Stimulated activated CD8-positive, alpha-beta memory T cell treated with anti-CD3 and anti-CD28 coated beads, Interleukin-7, amount 100 ng/mL, for 1 hour (primary cell): ENCODE data around the gene LRP2.
"Not testable (repeated sequence)": the region's sequence is repeated elsewhere in the genome, so short reads cannot be mapped to it uniquely, and the experiment has no call there.

Experiments
- DNase-seq, 2 donors: peaks; one replicate each; pipeline ENCODE4 v3.0.0-alpha.2; 2020; ENCODE audit warnings: low read depth in 2 of 2

The LRP2 gene

DNA sequence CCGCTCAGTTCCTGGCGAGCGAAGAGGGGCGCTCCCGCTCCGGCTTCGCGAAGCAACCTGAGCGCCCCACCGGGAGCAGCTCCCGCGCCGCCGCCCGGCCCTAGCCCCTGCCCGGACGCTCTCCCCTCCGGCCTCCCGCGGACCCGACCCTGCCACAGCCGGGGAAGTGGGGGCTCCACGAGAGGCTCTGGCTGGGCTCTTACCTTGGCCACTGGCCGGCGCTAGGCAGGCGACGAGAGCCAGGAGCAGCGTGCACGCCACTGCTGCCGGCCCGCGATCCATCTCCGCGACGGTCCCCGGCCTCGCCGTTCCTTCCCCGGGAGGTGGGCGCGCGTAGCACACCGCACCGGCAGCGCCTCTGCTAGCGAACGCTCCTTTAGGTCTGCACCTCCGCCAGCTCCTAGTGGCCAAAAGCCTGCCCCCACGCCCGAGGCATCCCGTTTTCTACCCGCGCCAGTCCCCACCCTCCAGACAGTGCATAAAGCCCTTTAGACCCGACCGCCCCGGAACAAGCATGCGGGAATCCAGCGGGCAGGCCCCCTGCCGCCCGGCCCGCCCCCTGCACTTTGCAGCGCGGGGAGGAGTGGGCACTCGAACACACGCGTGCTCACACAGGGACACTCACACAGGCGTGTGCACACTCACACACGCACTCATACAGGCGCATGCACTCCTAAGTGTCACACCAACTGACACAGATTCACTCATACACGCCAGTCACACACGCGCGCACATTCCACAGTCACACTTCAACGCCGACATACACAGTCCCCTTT lies at the start of gene LRP2:
Gene LRP2 (minus strand): TSS at position 417 of the 776 bp plus-strand sequence. CDS start 135 bp downstream, at position 282.
- DNase-seq: no peak

DNA sequence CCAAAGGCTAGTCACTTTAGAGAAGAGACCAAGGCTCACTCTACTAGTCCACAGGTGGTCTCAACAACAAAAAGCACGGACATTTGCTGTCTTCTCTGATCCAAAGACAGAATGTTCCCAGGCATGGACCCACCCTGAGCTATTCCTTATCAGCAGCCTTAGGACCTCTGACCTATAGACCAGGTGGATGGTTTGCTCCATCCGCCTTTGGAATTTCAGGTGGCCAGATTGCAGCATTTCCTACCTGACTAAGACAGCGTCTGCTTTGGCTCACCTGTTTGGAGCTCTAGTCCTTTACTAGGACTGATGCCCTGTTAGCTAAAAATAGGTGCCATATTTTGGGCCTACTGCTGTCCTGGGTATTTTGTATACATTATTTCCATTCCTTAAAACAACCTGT lies 44.6 kb upstream of the LRP2 start:
- no peak for DNase-seq

DNA sequence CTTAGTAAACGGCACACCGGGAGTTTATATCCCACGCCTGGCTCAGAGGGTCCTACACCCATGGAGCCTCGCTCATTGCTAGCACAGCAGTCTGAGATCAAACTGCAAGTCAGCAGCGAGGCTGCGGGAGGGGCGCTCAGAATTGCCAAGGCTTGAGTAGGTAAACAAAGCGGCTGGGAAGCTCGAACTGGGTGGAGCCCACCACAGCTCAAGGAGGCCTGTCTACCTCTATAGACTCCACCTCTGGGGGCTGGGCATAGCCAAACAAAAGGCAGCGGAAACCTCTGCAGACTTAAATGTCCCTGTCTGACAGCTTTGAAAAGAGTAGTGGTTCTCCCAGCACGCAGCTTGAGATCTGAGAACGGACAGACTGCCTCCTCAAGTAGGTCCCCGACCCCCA lies 37.2 kb upstream of the LRP2 start:
- DNase-seq: not testable (repeated sequence)

DNA sequence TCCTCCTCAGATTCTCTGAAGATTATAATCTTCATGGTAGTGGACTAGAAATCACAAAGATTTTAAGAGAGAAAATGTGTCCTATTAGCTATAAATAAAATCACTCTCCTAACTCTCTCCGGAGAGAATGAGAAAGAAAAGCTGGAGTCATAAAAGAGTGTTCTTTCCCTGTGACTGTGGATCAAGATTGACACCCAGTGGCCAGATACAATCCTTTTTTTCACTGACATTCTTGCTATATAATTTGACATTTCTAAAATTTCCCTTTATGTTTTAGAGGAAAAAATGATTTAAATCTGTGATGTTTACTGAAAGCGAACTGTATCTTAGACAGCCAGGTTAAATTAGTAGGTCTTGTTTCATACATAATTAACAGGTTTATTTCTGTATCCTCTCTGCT lies 35.4 kb upstream of the LRP2 start:
- no peak for DNase-seq

DNA sequence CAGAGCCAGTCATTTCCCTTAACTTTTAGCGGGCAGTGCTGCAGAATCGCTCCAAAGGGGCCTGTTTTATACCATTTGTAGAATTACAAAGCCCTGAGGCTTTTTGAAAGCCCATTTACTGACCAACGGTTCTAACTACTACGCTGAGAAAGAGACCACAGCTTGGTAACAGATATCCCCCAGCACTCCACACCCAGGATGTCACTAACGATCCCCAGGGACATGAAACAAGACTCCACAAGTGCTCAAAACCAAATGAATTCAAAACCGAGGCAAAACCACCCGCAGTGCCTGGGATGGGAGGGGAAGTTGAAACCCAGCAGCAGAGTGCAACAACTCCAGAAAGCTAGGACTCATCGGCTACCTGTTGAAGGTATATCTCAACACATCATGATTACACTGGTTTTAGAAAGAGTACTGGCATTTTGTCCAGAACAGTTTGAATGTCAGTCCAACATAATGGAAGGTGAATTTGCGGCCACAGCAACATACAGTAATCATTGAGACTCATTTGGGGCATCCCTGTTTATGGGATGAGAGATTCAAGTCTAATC lies 33.6 kb upstream of the LRP2 start:
- no peak for DNase-seq

DNA sequence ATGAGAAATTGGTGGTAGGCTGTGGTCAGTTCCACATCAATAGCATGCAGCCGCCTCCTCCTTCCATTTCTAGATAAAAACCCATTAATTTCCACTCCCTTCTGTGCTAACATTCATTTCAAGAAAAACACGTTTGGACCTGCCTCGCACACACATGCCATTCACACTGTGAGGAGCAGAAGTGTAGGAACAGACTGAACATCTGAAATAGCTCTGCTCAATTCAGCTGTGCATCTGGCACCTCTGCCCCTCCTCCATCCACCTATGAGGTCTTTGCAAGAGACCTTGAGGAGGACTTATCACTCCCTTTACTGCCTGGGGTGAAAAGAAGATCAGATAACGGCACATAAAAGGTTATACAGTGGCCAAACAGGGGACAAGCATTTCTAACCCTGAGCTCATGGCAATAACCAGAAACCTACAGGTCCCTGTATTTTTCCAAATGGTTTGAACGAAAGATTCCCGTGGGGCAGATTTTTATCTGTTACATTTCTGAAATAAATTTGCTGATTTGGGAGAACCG lies 30.8 kb upstream of the LRP2 start:
- DNase-seq: no peak

DNA sequence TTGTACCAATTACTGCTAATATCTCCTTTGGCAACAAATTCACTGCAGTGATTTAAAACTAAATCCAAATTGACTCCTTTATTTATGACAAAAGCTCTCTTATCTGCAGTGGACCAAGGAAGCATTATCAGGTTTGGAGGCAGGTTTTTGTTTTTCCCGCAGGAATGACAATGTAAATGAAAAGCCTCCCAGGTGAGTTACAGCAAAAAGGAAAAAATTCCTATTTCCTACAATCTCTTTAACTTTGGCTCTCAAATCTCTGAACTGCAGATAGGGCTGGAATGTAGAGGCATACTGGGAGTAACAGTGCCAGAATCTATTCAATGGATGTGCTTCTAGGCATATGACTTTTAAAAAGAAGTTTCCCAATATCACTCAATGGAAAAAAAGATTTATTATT lies 28.9 kb upstream of the LRP2 start:
- DNase-seq: no peak

DNA sequence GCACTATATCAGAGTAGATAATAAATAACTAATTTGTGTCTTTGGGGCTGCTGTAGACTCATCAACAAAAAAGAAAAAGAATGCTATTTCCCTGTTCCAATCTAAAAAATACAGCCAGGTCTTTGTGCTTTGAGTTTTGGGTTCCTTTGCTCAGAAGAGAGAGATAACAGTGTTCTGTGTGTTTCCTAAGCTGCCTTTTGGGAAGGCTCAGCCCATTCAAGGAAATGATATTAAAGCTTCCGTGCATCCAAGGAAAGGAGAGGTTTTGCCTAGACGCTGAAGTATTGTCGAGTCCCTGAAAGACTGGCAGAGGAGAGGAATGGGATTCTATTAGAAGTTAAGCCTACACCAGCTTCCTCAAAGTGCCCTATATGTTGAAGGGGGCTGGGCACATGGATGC lies 25.8 kb upstream of the LRP2 start:
- no peak for DNase-seq

DNA sequence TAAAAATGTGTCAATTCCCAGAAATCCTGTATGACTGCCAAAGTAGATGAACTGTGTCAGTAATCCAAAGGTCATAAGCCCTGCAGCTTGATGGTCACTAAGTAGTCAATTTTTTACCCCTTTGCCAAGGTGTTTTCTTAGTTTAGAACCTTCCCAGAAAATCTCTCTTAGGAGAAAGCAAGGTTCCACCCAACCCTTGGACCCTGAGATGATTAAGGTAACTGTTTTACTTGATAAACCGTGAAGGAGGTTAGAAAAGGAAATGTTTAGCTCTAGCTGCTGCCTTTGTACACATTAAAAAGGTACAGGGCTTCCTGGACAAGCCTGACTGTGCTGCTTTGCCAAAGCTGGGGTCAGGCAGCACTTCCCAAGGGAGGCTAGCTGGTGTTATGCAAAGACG lies 24.4 kb upstream of the LRP2 start:
- DNase-seq: no peak

DNA sequence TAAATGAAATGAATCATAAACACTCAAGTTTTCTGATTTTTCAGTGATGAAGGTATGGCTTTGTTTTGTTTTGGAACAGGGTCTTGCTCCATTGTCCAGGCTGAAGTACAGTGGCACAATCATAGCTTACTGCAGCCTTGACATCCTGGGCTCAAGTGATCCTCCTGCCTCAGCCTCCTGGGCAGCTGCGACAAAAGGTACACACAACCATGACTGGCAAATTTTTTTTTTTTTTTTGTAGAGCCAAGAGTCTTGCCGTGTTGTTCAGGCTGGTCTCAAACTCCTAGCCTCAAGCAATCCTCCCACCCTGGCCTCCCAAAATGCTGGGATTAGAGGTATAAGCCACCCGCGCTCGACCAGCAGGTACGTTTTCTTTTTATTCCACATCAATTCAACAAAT lies 22.5 kb upstream of the LRP2 start:
- no peak for DNase-seq

DNA sequence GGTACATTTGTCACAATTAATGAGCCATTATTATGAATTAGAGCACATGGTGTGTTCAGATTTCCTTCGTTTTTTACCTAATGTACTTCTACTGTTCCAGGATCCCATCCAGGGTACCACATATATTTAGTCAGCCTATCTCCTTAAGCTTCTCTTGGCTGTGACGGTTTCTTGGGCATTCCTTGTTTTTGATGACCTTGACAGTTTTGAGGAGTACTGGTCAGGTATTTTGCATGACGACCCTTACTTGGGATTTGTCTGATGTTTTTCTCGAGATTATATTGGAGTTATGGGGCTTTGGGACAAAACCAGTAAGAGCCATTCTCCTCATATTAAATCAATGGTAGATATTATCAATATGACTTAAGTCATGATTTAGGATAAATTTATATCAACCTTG lies 10.2 kb upstream of the LRP2 start:
- DNase-seq: no peak

DNA sequence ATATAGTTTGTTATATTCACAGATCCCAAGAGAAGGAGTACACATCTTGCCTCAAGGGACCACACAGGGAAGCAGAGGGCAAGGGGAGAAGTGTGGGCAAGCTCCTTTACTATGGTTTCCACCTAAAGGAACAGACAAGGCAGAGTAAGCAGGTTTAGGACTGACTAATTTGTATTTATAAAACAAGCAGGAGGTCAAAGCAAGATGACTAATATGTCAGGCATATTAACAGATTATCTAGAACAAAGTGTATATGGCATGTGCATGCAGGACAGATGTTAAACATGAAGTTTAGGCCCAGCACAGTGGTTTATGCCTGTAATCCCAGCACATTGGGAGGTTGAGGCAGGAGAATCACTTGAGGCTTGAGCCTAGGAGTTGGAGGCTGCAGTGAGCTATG lies 3.7 kb upstream of the LRP2 start:
- no peak for DNase-seq

DNA sequence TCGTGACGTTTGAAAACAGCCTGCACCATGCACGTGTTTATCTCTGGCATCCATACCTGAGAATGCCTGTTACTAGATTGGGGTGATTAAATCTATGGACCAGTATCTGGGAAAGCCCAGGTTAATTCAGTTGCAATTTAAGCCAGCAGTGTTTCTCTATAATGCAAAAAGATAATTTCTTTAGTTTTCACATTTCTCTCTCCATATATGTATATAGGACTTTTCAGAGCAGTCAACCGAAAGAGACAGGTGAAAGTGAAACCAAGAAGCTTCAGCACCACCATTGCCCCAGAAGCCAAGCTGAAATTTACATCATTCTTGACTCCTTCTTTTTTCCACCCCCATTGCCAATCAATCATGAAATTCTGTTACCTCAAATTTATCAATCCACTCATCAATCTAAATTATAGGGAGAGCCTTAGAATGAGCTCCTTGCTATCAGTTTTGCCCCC lies 2.7 kb upstream of the LRP2 start:
- no peak for DNase-seq

DNA sequence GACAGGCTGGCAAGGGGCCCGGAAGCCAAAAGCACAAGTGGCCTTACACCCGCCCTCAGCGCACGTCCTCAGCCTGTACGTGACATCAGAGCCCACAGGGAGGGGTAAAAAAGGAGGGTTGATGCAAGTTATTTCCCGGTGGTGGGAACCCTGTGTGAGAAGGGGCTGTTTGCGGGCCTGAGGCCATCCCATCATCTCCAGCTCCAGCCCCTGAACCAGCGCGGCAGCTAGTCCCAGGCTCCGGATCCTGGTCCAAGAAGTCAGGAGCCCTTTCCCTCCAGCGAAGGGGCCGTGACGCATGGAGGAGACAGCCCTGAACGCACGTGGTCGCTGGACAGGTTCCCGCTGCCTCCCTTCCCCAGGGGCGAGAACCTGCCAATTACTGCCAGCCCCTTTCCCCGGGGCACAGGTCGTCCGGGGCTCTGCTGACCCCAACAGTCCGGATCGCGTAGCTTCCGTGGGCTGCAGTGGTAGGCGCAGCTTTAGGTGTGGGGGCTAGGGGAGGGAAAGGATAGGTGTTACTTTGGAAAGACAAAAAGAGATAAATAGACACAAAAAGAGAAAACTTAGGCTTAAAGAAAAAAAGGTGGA lies 1.3 kb upstream of the LRP2 start:
- DNase-seq: no peak

DNA sequence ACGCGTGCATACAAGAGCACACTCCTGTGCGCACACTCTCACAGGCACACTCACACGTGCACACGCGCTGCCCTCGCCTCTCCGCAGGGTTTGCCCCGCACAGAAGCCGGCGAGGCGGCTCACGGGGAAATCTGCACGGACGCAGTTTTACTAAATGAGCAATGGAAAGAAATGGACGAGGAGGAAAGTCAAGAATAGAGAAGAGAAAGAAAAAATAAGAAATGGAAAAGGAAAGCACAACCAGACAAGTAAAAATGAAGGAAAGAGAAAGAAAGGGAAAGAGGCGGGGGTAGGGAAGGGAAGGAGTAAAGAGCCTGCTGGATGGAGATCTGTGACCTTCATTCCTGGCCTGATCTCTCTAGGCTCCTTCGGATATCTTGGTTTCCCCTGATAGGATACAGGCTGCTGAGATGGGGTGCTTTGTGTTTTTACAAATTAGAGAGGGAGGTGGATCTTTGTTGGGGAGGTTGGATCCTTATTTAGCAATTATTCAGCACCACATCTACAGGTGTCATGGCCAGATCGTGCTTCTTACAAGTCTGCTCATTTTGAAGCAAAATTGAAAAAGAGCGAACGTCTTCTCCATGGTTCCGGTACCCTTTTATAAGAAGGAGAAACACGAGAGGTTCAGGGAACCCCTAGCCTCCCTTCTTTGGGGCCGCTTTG lies 693 bp upstream of the LRP2 start:
- DNase-seq: no peak

DNA sequence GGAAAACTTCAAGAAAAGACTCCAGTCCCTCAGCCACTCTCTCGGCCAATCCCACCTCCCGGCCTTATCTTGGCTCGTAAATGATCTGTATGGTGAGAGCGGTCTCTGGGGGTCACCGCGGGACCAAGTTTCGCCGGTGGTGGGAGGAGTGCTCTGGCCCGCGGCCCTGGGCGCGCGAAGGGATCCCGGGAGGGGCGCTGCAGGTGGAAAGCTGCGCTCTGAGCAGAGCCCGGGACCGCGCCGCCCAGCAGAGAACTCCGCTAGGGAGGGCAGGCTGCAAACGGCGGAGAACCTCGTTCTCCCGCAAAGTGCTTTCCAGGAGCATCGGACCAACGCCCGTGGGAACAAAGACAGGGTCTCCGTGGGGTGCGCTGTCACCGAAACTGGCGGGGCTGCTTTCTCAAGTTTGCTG lies 622 bp downstream of the LRP2 start:
- no peak for DNase-seq

DNA sequence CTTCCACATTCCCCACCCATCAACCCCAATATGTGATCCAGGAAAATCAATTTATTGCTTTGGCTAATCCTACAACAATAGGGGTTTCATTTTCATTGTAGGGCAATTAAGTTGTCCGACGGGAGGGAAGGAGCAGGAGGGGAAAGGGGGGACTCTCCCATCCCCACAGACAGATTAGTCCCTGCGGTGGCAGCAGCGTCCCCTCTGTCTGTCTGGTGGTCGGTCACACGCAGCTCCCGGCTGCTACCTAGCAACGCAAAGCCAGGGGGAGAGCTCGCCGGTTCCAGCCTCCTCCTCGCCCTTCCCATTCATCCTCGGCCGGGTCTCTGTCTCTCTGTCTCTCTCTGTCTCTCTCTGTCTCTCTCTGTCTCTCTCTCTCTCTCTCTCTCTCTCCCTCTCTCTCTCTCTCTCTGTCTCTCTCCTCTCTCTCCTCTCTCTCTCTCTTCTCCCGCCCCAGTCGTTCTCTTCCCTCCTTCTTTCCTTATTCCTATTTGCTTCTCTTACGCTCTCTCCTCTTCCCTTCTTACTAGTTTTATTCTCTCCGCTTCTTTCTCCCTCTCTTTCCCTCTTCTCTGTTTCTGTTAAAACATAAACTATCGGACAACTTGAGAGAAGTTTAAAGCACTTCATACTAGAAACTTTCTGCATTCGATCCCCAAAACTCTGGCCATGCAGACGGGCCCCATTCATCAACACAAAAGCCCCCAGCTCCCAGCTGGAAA lies 1.2 kb downstream of the LRP2 start:
- no peak for DNase-seq

DNA sequence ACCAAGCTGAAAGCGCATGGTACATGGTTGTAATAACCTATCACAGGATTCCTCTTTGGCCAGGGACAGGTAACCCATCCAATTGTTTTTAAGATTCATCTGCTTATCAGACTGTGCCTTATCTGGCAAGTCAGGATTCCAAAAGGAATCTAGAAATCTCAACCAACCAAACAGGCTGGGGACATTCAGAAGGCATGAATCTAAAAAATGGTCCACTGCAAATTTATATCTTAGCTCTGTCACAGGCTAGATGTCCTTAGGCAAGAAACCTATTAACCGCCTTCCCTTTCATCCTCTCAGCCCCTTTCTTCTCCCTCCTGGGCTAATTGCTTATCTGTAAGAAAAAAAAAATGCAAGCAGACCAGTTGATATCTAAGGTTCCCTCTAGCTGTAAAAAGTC lies 4.3 kb downstream of the LRP2 start:
- DNase-seq: no peak

DNA sequence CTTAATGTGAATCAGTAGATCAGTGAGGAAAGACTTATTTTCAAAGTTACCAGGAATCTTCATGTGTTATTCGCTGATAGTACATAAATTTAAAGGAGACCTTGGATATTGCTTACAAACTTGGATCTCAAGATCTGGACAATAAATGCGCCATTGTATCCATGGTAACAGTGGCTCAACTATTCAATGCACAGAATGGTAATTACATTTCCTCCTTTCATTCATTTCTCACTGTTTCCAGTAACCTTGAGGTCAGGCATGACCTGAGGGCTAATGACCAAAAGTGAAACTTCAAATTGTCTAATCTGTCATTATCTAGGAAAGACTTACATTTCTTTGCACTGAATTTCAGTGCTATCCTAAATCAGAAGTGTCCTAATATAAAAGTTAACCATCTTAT lies 8.1 kb downstream of the LRP2 start:
- no peak for DNase-seq

DNA sequence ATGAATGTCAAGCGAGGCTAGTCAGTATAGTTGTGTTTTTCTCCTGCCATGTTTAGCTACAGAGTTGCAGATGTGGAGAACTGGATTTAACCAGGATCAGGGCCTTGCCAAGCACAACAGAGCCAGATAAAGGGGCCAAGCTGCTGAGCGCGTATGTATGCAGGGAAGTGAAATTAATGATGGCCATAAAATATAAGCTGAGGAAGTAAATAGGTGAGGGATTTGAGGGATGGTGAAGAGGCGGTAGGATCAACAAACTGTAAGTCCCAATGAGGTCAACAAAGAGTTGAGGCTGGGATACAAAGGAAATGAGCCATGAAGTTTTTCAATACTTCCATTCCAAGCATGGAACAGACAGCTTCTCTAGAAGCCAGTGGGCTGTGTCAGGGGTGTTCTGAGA lies 10.6 kb downstream of the LRP2 start:
- DNase-seq: no peak

DNA sequence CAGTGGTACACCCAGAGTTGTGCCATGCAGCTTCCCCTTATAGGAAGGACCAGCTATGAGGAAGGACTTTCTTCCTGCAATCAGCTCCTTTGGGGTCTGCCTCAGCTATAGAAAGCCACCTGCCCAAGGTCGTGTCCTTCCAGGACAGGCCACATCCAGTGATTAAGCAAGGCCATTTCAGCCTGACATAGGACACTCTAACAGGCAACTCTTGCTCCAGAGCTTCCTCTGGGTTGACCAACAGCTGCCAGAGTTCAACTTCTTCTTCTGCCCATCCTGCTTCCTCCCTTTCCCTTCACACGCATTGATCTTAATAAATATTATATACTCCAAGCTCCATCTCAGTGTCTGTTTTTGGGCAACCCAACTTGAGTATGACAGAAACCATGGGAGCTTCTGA lies 12.8 kb downstream of the LRP2 start:
- no peak for DNase-seq
